ENCODE data around the gene TRIM62.

GRCh38 chr1:33146003-33146402 is 35.8 kb downstream of the TRIM62 start:
- TF ChIP-seq, protein P1, sequence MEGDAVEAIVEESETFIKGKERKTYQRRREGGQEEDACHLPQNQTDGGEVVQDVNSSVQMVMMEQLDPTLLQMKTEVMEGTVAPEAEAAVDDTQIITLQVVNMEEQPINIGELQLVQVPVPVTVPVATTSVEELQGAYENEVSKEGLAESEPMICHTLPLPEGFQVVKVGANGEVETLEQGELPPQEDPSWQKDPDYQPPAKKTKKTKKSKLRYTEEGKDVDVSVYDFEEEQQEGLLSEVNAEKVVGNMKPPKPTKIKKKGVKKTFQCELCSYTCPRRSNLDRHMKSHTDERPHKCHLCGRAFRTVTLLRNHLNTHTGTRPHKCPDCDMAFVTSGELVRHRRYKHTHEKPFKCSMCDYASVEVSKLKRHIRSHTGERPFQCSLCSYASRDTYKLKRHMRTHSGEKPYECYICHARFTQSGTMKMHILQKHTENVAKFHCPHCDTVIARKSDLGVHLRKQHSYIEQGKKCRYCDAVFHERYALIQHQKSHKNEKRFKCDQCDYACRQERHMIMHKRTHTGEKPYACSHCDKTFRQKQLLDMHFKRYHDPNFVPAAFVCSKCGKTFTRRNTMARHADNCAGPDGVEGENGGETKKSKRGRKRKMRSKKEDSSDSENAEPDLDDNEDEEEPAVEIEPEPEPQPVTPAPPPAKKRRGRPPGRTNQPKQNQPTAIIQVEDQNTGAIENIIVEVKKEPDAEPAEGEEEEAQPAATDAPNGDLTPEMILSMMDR (IDR thresholded peaks at IDR 0.05) = no peak
- TF ChIP-seq POLR2A (IDR thresholded peaks at IDR 0.05) = no peak
- no peak for TF ChIP-seq POLR2AphosphoS5 (IDR thresholded peaks at IDR 0.05; ENCODE audit: insufficient read depth in 1 of 2, low read depth in 1 of 2)

Measured in vagina (tissue), 2 donors.